Stimulated activated CD8-positive, alpha-beta memory T cell treated with anti-CD3 and anti-CD28 coated beads, Interleukin-15, amount 100 ng/mL, for 1 hour (primary cell): ENCODE data around the gene PACRG.

Experiments used
- DNase-seq: peaks from one replicate; pipeline ENCODE4 v3.0.0-alpha.2; 2020; ENCODE audit warnings: low read depth

Gene PACRG

DNA sequence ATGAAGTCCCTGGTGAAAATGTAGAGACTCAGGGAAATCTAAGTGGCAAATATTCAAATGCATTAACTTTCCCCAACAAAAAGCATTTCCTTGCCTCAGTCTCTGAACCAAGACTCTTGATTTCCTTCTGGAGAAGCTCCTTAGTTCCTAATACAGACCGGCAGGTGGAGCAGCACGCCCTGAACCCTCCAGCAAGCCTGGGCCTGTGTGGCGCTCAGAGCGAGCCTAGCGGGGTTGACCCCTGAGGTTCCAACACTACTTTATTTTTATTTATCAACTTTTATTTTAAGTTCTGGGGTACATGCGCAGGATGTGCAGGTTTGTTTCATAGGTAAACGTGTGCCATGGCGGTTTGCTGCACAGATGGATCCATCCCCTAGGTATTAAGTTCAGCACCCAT is 50.8 kb downstream of the PACRG start:
- DNase-seq = no peak

GRCh38 chr6:162785632-162786242 is 58.0 kb downstream of the PACRG start:
- no peak for DNase-seq

- DNase-seq = no peak
Measured at GRCh38 chr6:162798546-162799266, 70.9 kb downstream of the PACRG start.

DNA sequence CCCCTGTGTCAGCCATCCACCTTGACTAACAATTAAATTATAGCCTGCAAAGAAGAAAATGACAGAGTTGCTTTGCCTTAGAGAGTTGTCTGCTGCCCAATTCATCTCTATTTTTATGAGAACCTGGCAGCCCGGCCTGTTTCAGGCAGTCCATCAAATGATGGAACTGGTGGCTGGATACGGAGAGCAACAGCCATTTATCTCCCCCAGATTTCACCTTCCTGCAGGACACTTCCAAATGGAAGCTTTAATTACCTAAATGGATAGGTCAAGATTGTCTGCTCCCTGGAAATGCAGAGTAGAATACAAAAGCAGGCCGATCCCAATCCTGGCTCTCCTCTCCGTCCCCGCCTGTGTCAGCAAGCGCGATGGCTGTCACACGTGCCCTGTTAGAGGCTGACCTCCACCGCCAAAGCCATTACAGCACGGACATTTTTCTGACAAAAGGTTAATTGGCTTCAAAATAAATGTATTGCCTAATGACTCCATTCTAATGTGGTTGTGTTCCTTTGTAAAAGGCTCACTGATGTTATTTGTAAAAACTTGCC is 86.7 kb downstream of the PACRG start:
- no peak for DNase-seq

GRCh38 chr6:162817196-162817595 is 89.4 kb downstream of the PACRG start:
- DNase-seq = no peak

- no peak for DNase-seq
Measured at GRCh38 chr6:162819284-162819683, 91.5 kb downstream of the PACRG start.

DNA sequence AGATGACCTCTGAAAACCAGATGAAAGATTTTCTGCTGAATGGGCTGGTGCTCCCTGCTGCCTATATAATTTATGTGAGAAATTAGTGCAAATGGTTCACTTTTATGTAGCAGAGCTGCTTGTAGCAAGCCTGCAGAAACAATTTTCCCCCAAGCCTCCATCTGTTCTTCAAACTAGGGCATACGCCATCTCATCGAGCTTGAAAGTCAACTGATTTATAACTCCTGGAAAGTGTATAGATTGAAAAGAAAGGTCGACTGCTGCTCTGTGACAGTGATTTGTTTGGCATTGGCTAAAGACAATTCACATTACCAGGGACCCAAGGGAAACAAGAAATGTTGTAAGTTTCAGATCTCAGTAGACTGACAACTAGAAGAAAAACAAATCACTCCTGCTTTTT is 93.3 kb downstream of the PACRG start:
- DNase-seq = no peak

GRCh38 chr6:162825597-162825996 is 97.8 kb downstream of the PACRG start:
- no peak for DNase-seq

DNA sequence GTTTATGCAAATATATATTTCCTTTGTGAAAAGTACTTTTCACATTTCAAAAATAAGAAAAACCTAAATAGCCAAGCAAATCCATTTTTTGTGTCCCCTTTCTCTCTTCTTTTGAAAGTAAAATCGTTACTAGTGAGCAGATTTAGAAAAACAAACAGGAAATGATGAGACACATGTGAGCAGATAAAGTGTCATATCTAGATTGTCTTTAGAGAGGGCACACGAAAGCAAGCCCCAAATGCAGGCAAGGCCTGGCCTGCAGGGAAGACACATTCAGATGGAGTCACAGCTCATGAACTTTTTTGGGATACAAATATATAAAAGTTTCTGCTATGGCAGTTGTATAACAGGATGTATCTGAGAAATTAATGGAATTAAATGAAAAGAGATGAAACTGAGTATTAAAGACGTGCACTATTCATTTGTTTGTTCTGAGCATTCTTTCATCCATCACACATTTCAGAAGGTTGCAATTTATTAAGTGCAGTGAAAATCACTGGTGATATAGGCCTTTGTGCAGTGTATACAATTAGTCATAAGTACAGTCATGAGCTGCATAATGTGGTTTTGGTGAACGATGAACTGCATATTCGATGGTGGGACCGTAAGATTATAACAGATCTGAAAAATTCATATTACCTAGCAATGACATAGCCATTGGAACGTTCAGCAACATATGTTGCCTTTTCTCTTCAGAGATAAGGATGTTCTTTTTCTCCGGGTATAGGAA is 101.4 kb downstream of the PACRG start:
- no peak for DNase-seq

GRCh38 chr6:162833776-162834175 is 106.0 kb downstream of the PACRG start:
- no peak for DNase-seq

DNA sequence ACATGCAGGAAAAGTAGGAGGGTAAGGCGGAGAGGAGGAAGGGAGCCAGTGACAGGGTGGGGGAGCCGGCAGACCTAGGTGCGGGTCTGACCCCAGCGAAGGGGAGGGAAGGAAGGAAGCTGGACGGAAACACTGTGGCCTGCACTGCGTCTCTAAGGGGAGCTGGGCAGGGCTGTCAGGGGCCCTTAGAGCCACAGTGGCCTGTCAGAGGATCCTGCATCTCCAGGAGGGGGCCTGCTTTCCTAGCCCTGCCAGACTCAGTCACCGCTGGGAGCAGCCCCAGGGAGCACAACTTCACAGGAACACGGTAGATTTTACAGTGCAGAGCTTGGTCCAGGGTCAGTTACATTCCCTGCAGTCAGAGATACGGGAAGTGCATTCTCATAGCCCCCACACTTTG is 118.2 kb downstream of the PACRG start:
- DNase-seq = no peak

DNA sequence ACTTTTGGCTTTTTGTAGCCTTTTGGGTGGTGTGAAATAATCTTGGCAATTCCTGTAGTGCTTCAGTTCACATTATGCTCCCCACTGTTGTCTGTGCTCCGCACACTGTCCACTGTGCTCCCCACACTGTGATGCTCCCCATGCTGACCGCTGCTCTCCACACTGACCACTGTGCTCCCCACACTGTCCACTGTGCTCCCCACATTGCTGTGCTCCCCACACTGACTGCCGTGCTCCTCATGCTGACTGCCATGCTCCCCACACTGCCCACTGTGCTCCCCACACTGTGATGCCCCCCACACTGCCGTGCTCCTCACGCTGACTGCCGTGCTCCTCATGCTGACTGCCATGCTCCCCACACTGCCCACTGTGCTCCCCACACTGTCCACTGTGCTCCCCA is 118.9 kb downstream of the PACRG start:
- no peak for DNase-seq

DNA sequence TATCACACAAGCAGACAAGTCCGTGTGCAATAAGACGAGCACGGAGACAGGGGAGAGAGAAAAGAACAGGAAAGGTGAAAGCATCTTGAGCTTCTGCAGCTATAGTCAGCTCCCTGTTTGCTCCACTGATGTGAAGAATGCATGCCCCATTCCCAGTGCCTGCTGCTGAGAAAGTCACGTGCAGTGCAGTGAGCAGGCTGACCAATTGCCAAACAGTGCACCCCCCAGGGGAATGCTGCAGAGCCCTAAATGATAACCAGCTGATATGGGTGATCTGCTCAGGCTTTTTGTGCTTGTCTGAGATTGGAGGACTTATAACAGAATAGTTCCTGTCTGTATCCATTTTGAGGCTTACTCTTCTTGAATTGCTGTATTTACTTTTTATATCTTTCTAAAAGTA is 121.5 kb downstream of the PACRG start:
- no peak for DNase-seq

GRCh38 chr6:162852192-162852591 is 124.4 kb downstream of the PACRG start:
- DNase-seq = no peak

GRCh38 chr6:162852840-162853577 is 125.2 kb downstream of the PACRG start:
- no peak for DNase-seq

DNA sequence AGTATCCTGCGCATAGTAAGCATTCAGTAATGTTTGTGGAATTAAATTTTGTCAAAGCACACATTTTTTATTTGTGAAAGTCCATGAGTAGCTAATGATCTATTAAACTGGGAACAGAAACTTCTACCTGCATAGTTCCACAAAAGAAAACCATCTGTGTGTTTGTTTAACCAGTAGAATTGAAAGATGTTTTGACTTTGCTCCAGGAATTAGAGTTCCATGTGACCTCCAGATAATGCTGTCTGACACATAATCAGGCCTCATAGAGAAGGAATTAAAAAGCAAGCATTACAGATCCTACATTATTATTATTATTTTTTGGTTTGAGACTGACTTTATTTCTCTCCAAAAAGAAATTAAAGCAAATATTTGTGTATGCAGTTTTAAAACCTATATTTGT is 126.5 kb downstream of the PACRG start:
- DNase-seq = no peak

DNA sequence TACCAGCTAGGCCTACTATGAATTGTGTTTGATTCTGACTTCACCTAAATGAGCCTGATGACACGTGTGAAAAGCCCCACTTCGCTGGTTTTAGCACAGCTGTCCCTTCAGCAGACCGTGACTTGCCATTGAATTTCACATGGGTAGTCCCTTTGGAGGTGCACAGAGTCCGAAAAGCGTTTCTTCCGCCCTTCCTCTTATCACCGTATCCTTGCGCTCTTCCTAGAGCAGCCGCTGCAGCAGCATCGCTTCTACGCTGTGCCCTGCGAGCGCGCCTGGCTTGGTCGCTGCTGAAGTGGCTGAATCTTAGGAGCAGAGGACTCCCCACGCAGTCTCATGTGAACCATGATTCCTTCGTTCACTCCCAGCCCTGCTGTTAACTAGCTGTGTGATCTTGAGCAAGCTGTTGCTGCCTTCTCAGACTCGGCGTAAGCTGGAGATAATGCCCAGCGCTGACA is 127.0 kb downstream of the PACRG start:
- DNase-seq = no peak

GRCh38 chr6:162856885-162857284 is 129.1 kb downstream of the PACRG start:
- DNase-seq = no peak

DNA sequence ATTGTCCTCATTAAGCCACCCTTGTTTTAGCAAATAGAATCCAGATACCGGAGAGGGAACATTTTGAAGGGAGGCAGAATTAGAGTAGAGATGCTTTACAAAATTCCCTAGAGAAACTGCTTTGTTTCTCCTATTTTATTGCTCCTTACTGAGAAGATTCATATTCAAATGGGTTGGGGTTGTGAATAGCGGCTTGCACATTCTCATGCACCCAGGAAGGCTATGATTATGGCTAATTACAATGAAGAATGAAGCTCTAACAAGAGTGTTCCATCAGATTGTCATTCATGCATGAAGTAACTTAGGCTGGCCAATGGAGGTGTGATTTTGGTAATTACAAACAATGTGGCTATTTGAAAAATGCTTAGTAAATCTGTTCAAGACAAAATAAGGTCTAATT is 129.6 kb downstream of the PACRG start:
- no peak for DNase-seq

GRCh38 chr6:162862462-162862861 is 134.7 kb downstream of the PACRG start:
- no peak for DNase-seq

DNA sequence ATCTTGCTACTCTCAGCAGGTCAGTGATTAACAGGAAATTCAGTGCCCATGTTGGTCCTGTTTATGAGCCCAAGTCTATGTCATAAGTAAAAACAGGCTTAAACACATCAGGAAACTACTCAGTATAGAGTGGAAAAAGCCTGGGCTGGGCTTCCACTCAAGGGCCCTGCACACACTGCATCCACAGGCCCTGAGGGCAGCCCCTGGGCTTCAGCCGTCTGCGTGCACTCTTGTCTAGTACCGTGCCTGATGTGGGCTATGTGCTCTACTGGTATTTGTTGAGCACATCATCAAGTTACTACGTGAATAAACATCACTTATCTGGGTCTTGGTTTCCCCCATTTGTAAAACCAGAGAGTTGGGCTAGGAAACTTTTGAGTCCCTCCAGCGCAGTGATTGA is 135.2 kb downstream of the PACRG start:
- no peak for DNase-seq

- no peak for DNase-seq
Measured at GRCh38 chr6:162863821-162864220, 136.0 kb downstream of the PACRG start.
